ENCODE data around the gene POLRMT.
A peak's percentile ranks its signal among the peaks of the same experiment; 100 is the strongest.
"Not testable (repeated sequence)": the region's sequence is repeated elsewhere in the genome, so short reads cannot be mapped to it uniquely, and the experiment has no call there.

The POLRMT gene

GRCh38 chr19:610071-610800 lies 23.1 kb downstream of the POLRMT start:
- no peaks in the 10 kb centered on the region for H3K27me3 Mint-ChIP-seq
- ATAC-seq (replicated peaks) (peak; percentile 48 to 62), DNase-seq (no peak)
- H3K27ac Mint-ChIP-seq: peak overlapping the region; percentile 86
- no peaks in the 10 kb centered on the region for H3K9me3 Mint-ChIP-seq
- H3K36me3 Mint-ChIP-seq: peaks cover 4 to 19% of the 10 kb centered on the region in 2 donors
- peaks cover 12% of the 10 kb centered on the region in 2 donors for H3K4me1 Mint-ChIP-seq
- H3K4me3 Mint-ChIP-seq: peak overlapping the region; percentile 74 to 80

DNA sequence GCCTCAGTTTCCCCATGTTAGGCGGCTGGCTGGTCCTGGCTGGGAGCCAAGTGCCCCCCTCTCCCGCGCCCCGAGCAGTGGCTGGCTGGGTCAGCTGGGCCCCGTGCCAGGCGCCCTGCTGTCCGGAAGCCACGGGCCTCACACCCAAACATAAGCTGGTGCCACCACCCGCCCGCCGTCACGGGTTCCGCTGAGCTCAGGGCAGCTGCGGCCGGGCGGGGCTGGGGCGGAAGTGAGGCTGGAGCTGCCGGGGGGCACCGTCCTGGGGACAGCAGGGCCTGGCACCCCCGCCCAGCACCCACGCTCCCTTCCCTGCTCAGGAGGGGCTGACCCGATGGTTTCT lies 24.4 kb downstream of the POLRMT start:
- H3K27me3 Mint-ChIP-seq: no peaks in the 10 kb centered on the region
- no peak overlapping the region for H3K4me3 Mint-ChIP-seq
- peaks cover 8 to 12% of the 10 kb centered on the region in 2 donors for H3K4me1 Mint-ChIP-seq
- H3K36me3 Mint-ChIP-seq: peaks cover 2 to 11% of the 10 kb centered on the region in 2 donors
- H3K9me3 Mint-ChIP-seq: peaks cover 0 to 3% of the 10 kb centered on the region in 2 donors
- no peak overlapping the region for H3K27ac Mint-ChIP-seq
- no peak for DNase-seq
- ATAC-seq (replicated peaks): no peak

DNA sequence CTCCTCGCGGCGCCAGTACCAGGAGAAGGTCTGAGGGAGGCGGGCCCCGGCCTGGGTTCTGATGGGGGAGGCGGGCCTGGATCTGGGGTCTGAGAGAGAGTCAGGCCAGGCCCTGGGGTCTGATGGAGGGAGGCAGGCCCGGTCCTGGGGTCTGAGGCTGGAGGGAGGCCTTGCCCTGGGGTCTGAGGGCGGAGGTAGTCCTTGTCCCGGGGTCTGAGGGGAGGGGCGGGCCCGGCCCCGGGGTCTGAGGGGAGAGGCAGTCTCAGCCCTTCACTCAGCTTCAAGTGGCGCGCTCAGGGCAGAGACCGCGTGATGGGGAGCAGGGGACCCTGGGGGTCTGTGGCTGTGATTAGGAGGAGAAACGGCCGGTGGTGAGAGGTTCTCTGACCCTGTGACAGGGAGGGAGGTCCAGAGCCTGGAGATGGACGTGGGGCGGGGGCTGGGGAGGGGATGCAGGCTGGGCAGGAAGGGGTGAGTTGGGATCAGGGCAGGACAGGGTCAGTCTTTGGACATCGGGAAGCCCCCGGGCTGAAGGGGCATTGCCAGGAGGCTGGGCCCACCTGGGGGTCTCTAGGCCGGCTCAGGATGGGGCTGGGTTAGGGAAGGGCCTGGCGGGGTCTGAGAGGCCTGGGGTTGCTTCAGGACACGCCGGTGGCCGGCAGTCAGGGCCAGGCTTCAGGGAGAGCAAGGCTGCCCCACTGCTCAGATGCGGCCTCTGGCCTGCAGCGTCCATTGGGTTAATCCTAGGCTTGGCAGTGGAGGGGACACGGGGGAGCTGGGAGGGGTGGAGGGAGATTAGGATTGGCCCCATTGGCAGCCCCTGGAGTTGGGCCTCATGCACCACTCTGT lies 25.0 kb downstream of the POLRMT start:
- ATAC-seq (replicated peaks) (no peak), DNase-seq (no peak)
- peaks cover 2 to 11% of the 10 kb centered on the region in 2 donors for H3K36me3 Mint-ChIP-seq
- H3K27me3 Mint-ChIP-seq: no peaks in the 10 kb centered on the region
- H3K9me3 Mint-ChIP-seq: peaks cover 0 to 3% of the 10 kb centered on the region in 2 donors
- H3K4me1 Mint-ChIP-seq: peaks cover 8 to 12% of the 10 kb centered on the region in 2 donors
- H3K27ac Mint-ChIP-seq: no peak overlapping the region
- no peak overlapping the region for H3K4me3 Mint-ChIP-seq

GRCh38 chr19:607301-608154 lies 25.8 kb downstream of the POLRMT start:
- Mint-ChIP-seq H3K4me1 (peaks cover 8 to 12% of the 10 kb centered on the region in 2 donors), H3K36me3 (peaks cover under 1 to 5% of the 10 kb centered on the region in 2 donors), H3K27ac (no peak overlapping the region), H3K9me3 (peaks cover 2 to 5% of the 10 kb centered on the region in 2 donors), H3K4me3 (no peak overlapping the region), H3K27me3 (no peaks in the 10 kb centered on the region)
- no peak for ATAC-seq (replicated peaks)
- DNase-seq: no peak

DNA sequence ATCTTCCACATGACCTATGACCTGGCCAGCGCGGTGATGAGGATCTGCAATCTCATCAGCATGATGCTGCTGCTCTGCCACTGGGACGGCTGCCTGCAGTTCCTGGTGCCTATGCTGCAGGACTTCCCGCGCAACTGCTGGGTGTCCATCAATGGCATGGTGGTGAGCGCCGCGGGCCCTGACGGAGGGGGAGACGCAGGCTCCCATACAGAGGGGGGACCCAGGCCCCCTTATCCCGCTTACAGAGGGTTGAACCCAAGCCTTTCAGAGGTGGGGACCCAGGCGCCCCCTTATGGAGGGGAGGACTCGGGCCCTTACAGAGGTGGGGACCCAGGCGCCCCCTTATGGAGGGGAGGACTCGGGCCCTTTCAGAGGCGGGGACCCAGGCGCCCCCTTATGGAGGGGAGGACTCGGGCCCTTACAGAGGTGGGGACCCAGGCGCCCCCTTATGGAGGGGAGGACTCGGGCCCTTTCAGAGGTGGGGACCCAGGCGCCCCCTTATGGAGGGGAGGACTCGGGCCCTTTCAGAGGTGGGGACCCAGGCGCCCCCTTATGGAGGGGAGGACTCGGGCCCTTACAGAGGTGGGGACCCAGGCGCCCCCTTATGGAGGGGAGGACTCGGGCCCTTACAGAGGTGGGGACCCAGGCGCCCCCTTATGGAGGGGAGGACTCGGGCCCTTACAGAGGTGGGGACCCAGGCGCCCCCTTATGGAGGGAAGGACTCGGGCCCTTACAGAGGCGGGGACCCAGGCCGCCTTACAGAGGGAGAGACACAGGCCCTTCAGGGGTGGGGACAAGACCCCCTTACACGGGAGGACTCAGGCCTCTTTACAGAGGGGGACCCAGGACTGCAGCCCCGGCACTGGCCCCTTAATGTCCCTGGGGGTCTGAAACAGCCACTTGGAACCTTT lies 28.0 kb downstream of the POLRMT start:
- H3K27me3 Mint-ChIP-seq; H3K27ac Mint-ChIP-seq; DNase-seq; H3K4me1 Mint-ChIP-seq; H3K4me3 Mint-ChIP-seq; ATAC-seq (replicated peaks); H3K36me3 Mint-ChIP-seq: not testable (repeated sequence)
- peaks cover 10% of the 10 kb centered on the region in 2 donors for H3K9me3 Mint-ChIP-seq

- peaks cover 10% of the 10 kb centered on the region in 2 donors for H3K9me3 Mint-ChIP-seq
- peak; percentile 78 to 81 for ATAC-seq (replicated peaks)
- H3K4me1 Mint-ChIP-seq: no peaks in the 10 kb centered on the region
- no peak overlapping the region for H3K27ac Mint-ChIP-seq
- H3K36me3 Mint-ChIP-seq: peaks cover 2 to 6% of the 10 kb centered on the region in 2 donors
- DNase-seq: no peak
- H3K27me3 Mint-ChIP-seq: no peaks in the 10 kb centered on the region
- H3K4me3 Mint-ChIP-seq: no peak overlapping the region
Observed at GRCh38 chr19:604355-604754, 29.0 kb downstream of the POLRMT start.

DNA sequence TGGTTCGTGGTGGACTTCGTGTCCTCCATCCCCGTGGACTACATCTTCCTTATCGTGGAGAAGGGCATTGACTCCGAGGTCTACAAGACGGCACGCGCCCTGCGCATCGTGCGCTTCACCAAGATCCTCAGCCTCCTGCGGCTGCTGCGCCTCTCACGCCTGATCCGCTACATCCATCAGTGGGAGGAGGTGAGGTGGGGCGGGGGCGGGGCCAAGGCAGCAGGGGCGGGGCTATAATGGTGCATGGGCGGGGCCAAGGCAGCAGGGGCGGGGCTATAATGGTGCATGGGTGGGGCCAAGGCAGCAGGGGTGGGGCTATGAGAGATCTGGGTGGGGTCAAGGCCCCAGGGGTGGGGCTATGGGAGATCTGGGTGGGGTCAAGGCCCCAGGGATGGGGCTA lies 29.6 kb downstream of the POLRMT start:
- H3K4me1 Mint-ChIP-seq, H3K27me3 Mint-ChIP-seq, DNase-seq, H3K4me3 Mint-ChIP-seq, H3K36me3 Mint-ChIP-seq, H3K27ac Mint-ChIP-seq: not testable (repeated sequence)
- peak; percentile 53 to 58 for ATAC-seq (replicated peaks)
- peaks cover 10% of the 10 kb centered on the region in 2 donors for H3K9me3 Mint-ChIP-seq

DNA sequence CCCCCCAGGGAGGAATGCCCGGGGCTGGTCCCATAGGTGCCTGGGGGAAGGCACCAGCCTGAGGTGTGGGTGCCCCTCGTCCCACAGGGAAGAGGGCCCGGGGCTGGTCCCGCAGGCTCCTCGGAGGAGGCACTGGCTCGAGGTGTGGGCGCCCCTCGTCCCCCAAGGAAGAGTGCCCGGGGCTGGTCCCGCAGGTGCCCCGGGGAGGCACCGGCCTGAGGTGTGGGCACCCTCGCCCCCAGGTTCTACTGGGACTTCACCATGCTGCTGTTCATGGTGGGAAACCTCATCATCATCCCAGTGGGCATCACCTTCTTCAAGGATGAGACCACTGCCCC lies 30.1 kb downstream of the POLRMT start:
- ATAC-seq (replicated peaks); H3K4me1 Mint-ChIP-seq: not testable (repeated sequence)

DNA sequence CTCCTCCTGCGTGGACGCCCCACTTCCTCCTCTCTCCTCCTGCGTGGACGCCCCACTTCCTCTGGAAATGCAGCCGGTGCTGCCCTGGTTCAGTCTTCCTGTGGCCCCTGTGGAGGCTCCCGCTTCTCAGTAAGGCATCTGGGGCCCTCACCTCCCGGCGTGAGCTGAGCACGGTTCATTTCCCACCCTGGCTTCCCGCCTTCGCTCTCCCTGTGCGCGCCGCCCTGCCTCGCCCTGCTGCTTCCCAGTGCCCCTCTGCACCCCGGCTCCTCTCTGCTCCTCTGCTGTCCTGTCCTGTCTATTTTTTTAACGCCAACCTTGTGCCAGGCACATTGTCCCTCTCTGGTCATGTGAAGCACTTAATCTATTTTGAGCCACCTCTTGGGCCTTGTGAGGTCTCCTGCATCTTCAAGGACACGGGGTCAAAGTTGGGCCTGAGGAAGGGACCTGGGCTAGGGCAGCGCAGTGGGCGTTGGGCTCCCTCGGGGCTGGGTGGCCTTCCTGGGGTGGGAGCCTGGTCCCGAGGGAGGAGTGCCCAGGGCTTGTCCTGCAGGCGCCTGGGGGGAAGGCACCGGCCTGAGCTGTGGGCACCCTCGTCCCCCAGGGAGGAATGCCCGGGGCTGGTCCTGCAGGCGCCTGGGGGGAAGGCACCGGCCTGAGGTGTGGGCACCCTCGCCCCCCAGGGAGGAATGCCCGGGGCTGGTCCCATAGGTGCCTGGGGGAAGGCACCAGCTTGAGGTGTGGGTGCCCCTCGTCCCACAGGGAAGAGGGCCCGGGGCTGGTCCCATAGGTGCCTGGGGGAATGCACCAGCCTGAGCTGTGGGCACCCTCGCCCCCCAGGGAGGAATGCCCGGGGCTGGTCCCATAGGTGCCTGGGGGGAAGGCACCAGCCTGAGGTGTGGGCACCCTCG lies 30.7 kb downstream of the POLRMT start:
- no peak for ATAC-seq (replicated peaks)
- H3K9me3 Mint-ChIP-seq: peaks cover 10% of the 10 kb centered on the region in 2 donors
- H3K4me1 Mint-ChIP-seq: no peaks in the 10 kb centered on the region
- no peaks in the 10 kb centered on the region for H3K27me3 Mint-ChIP-seq
- H3K4me3 Mint-ChIP-seq: no peak overlapping the region
- no peak for DNase-seq
- H3K27ac Mint-ChIP-seq: no peak overlapping the region
- H3K36me3 Mint-ChIP-seq: peaks cover 2 to 6% of the 10 kb centered on the region in 2 donors

More for the DNA sequence above, 30.1 kb downstream of the POLRMT start:
- not testable (repeated sequence) for H3K27ac Mint-ChIP-seq, H3K27me3 Mint-ChIP-seq, H3K36me3 Mint-ChIP-seq, H3K4me3 Mint-ChIP-seq, DNase-seq
- peaks cover 10% of the 10 kb centered on the region in 2 donors for H3K9me3 Mint-ChIP-seq

- DNase-seq (no peak), ATAC-seq (replicated peaks) (no peak)
- Mint-ChIP-seq H3K36me3 (peaks cover 2 to 6% of the 10 kb centered on the region in 2 donors), H3K4me3 (no peak overlapping the region), H3K27me3 (no peaks in the 10 kb centered on the region), H3K27ac (no peak overlapping the region), H3K4me1 (no peaks in the 10 kb centered on the region), H3K9me3 (peaks cover 10% of the 10 kb centered on the region in 2 donors)
Observed at GRCh38 chr19:601790-602189, 31.5 kb downstream of the POLRMT start.

DNA sequence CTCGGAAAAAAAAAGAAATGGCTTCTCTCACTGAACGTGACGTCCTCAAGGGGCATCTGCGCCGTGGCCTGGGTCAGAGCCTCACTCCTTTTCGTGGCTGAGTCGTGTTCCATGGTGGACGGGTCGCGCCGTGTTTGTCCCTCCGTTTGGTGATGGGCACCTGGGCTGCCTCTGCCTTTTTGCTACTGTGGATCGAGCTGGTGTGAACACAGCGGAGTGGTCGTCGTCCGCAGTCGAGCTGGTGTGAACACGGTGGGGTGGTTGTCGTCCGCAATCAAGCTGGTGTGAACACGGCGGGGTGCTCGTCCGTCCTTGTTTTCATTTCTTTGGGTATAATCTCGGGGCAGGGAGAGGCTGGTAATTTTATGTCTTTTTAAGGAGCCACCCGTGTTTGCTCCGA lies 32.0 kb downstream of the POLRMT start:
- no peak for DNase-seq
- no peaks in the 10 kb centered on the region for H3K4me1 Mint-ChIP-seq
- H3K27me3 Mint-ChIP-seq: peaks cover 0 to 3% of the 10 kb centered on the region in 2 donors
- no peak overlapping the region for H3K4me3 Mint-ChIP-seq
- peaks cover 2 to 6% of the 10 kb centered on the region in 2 donors for H3K36me3 Mint-ChIP-seq
- no peak for ATAC-seq (replicated peaks)
- H3K27ac Mint-ChIP-seq: no peak overlapping the region
- H3K9me3 Mint-ChIP-seq: peaks cover 10% of the 10 kb centered on the region in 2 donors

GRCh38 chr19:597406-598315 lies 35.7 kb downstream of the POLRMT start:
- DNase-seq (no peak), ATAC-seq (replicated peaks) (no peak)
- Mint-ChIP-seq H3K27me3 (peaks cover 20 to 36% of the 10 kb centered on the region in 2 donors), H3K9me3 (peaks cover 7 to 10% of the 10 kb centered on the region in 2 donors), H3K4me3 (no peak overlapping the region), H3K36me3 (peaks cover 2 to 5% of the 10 kb centered on the region in 2 donors), H3K4me1 (peaks cover 7 to 9% of the 10 kb centered on the region in 2 donors), H3K27ac (no peak overlapping the region)
